ENCODE results near the gene UBR4.

UBR4 gene

DNA sequence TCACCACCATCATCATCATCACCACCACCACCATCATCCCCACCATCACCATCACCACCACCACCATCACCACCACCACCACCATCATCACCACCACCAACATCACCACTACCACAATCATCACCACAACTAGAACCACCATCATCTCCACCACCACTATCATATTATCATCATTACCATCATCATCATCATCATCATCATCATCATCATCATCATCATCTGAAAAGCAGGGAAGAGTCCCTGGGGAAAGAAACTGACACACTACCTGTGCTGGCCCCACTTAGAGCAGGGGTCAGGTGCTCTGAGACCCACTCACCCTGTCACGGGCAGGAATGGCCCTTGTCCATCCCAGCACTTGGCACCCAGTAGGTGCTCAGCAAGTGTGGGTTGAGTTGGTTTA lies 148.7 kb downstream of the UBR4 start:
- TF ChIP-seq, protein P1, sequence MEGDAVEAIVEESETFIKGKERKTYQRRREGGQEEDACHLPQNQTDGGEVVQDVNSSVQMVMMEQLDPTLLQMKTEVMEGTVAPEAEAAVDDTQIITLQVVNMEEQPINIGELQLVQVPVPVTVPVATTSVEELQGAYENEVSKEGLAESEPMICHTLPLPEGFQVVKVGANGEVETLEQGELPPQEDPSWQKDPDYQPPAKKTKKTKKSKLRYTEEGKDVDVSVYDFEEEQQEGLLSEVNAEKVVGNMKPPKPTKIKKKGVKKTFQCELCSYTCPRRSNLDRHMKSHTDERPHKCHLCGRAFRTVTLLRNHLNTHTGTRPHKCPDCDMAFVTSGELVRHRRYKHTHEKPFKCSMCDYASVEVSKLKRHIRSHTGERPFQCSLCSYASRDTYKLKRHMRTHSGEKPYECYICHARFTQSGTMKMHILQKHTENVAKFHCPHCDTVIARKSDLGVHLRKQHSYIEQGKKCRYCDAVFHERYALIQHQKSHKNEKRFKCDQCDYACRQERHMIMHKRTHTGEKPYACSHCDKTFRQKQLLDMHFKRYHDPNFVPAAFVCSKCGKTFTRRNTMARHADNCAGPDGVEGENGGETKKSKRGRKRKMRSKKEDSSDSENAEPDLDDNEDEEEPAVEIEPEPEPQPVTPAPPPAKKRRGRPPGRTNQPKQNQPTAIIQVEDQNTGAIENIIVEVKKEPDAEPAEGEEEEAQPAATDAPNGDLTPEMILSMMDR (IDR thresholded peaks at IDR 0.05; ENCODE audit: low read depth, low read length) = no peak
- DNase-seq (ENCODE audit: low read depth in 2 of 2) = no peak
- no peak overlapping the region for H3K4me3 ChIP-seq (replicated peaks in 1 of 2; ENCODE audit: low read depth in 2 of 2, low read length in 2 of 2)

DNA sequence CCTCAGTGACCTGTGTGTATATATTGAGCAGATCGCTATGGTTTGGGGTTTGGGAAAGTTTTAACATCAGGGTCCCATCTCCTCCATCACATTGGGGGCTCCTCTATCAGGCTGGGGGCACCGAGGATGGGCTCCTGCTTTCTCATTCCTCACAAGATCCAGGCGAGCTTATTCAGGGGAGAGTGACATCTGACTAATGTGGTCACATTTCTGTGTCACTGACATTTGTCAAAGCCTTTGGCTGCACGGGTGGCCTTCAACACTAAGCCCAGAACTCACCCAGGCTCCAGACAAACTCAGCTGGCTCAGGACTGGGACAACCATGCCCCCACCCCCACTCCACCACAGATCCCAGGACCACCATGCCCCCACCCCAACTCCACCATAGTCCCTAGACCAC lies 150.3 kb downstream of the UBR4 start:
- no peak overlapping the region for H3K4me3 ChIP-seq (replicated peaks in 1 of 2; ENCODE audit: low read depth in 2 of 2, low read length in 2 of 2)
- DNase-seq (ENCODE audit: low read depth in 2 of 2) = no peak
- TF ChIP-seq, protein P1 (IDR thresholded peaks at IDR 0.05; ENCODE audit: low read depth, low read length) = no peak

DNA sequence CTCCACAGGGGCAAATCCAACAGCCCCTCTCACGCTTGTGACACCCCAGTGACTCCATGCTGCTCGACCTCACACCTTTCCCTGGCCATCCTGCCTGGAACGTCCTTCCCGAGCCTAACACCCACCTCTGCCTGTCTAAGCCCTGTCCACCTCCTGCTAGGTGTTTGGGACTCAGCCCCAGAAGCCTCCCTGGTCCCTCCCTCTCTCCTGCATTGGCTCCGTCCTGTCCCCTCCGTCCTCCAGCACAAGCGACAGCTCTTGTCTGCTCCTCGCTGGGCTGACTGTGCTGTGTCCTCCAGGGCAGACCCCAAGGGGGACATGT lies 151.6 kb downstream of the UBR4 start:
- no peak for DNase-seq (ENCODE audit: low read depth in 2 of 2)
- no peak overlapping the region for H3K4me3 ChIP-seq (replicated peaks in 1 of 2; ENCODE audit: low read depth in 2 of 2, low read length in 2 of 2)
- TF ChIP-seq, protein P1 (IDR thresholded peaks at IDR 0.05; ENCODE audit: low read depth, low read length) = no peak

DNA sequence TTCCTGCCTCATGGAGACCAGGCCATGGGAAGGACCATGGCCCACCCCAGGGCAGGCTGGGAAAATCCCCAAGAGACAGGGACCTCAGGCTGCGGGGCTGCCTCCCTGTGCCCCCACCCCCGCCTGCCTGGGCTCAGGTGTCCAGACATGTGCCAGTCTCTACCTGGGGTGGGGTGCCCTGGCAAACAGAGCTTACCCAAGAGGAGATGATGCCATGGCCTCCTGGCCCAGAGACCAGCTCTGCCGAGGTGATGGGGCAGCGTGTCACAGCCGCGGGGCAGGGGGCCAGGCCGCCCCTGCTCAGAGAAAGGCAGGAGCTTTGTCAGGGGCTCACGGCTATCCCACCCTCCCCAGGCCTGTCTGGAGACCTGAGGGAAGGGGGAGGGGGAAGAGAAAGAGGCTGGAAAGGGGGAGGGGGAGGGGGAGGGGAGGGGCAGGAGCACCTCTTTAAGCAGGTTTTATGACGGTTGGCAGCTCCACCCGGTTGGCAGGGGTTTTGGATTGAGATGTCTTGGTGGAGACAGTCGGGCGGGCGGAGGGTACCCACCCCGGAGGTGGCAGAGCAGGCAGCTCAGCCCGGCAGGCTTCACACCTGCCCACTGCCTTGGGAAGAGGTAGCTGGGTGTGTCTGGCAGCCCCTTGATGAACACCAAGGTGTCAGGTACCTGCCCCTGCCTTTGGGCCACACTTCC lies 152.1 kb downstream of the UBR4 start:
- no peak for DNase-seq (ENCODE audit: low read depth in 2 of 2)
- no peak overlapping the region for H3K4me3 ChIP-seq (replicated peaks in 1 of 2; ENCODE audit: low read depth in 2 of 2, low read length in 2 of 2)
- TF ChIP-seq, protein P1 (IDR thresholded peaks at IDR 0.05; ENCODE audit: low read depth, low read length) = no peak

DNA sequence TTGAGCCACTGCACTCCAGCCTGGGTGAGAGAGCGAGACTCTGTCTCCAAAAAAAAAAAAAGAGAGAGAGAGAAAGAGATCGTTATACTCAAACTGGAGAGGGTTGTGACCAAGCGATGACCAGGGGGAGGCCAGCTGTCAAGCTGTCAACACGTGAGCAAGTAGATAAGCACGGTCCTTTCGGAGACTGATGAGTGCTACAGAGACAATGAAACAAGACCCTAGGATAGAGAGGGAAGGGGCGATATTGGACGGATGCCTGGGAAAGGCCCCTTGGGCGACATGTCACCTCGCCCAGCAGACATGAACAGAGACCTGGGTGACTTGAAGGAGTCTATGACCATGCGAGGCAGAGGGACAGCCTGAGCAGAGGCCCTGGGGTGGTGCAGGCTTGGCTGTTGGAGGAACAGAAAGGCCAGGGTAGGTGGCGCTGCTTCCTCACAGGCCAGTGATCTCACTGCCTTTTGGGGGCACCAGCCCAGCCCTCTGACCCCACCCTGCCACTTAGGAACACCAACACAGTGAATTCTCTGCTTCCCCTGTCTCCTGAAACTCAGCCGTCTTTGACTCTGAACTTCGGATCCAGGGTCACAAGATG lies 152.8 kb downstream of the UBR4 start:
- no peak overlapping the region for H3K4me3 ChIP-seq (replicated peaks in 1 of 2; ENCODE audit: low read depth in 2 of 2, low read length in 2 of 2)
- TF ChIP-seq, protein P1 (IDR thresholded peaks at IDR 0.05; ENCODE audit: low read depth, low read length) = no peak
- no peak for DNase-seq (ENCODE audit: low read depth in 2 of 2)

DNA sequence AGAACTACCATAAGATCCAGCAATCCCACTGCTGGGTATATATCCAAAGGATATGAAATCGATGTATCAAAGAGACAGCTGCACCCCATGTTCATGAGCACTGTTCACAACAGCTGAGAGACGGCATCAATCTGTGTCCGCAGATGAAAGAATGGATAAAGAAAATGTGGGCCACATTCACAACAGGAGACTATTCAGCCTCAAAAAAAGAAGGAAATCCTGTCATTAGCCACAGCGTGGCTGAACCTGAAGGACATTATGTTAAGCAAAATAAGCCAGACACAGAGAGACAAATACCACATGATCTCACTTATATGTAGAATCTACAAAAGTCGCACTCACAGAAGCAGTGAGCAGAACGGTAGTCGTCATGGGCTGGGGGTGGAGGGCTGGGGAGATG lies 154.4 kb downstream of the UBR4 start:
- TF ChIP-seq, protein P1 (IDR thresholded peaks at IDR 0.05; ENCODE audit: low read depth, low read length) = no peak
- no peak for DNase-seq (ENCODE audit: low read depth in 2 of 2)
- no peak overlapping the region for H3K4me3 ChIP-seq (replicated peaks in 1 of 2; ENCODE audit: low read depth in 2 of 2, low read length in 2 of 2)

DNA sequence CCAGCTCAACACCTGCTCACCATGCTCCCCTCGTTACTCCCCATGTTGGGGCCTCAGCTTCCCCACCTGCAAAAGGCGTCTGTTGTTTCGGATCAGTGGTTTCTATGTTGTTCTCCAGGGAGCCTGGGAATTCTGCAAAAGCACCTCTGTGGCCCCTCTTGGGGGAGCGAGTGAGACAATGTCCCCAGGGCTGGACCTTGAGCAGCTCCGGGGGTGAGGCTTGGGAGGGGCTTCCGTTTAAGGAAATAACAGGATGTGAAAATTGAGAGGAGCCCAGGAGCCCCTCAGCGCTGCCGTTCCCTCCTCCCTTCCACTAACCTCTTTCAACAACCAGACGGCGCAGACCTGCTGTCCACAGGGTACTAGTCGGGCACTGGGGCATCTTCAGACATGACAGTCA lies 155.1 kb downstream of the UBR4 start:
- DNase-seq (ENCODE audit: low read depth in 2 of 2) = no peak
- no peak overlapping the region for H3K4me3 ChIP-seq (replicated peaks in 1 of 2; ENCODE audit: low read depth in 2 of 2, low read length in 2 of 2)
- TF ChIP-seq, protein P1 (IDR thresholded peaks at IDR 0.05; ENCODE audit: low read depth, low read length) = no peak

Data from cardiac fibroblast (primary cell).